Measurements from ENCODE around the gene RIC1. TPM values are rescaled to one million over a fixed set of nuclear protein-coding genes. Genes with fewer than 3 reads are reported as not detected.

Gene RIC1
- total RNA-seq, 2 donors from 2014 or later, result 44.5 to 49.4 TPM

- Histone ChIP-seq H3K9me3 (no peaks in the 10 kb centered on the region), H3K27me3 (replicated peaks; ENCODE audit: insufficient read depth) (no peaks in the 10 kb centered on the region), H3K4me1 (ENCODE audit: control insufficient read depth in 1 of 2, low read depth in 2 of 2) (no peaks in the 10 kb centered on the region), H3K4me3 (no peak overlapping the region), H3K36me3 (peaks cover 25% of the 10 kb centered on the region), H3K27ac (no peak overlapping the region)
- no peak for TF ChIP-seq CTCF (IDR thresholded peaks at IDR 0.05)
- DNase-seq (ENCODE audit: low spot score) (no peak), ATAC-seq (ENCODE audit: insufficient number of reproducible peaks, low FRiP score, low read depth) (no peak)
These were observed 131.4 kb downstream of the RIC1 start for GRCh38 chr9:5760338-5760737.

GRCh38 chr9:5762421-5762820, 133.5 kb downstream of the RIC1 start:
- DNase-seq (ENCODE audit: low spot score), result no peak
- ATAC-seq (ENCODE audit: insufficient number of reproducible peaks, low FRiP score, low read depth), result no peak
- no peak for TF ChIP-seq CTCF (IDR thresholded peaks at IDR 0.05)
- Histone ChIP-seq H3K9me3 (no peaks in the 10 kb centered on the region), H3K36me3 (peaks cover 36% of the 10 kb centered on the region), H3K27ac (no peak overlapping the region), H3K4me1 (ENCODE audit: control insufficient read depth in 1 of 2, low read depth in 2 of 2) (no peaks in the 10 kb centered on the region), H3K4me3 (no peak overlapping the region), H3K27me3 (replicated peaks; ENCODE audit: insufficient read depth) (no peaks in the 10 kb centered on the region)

DNA sequence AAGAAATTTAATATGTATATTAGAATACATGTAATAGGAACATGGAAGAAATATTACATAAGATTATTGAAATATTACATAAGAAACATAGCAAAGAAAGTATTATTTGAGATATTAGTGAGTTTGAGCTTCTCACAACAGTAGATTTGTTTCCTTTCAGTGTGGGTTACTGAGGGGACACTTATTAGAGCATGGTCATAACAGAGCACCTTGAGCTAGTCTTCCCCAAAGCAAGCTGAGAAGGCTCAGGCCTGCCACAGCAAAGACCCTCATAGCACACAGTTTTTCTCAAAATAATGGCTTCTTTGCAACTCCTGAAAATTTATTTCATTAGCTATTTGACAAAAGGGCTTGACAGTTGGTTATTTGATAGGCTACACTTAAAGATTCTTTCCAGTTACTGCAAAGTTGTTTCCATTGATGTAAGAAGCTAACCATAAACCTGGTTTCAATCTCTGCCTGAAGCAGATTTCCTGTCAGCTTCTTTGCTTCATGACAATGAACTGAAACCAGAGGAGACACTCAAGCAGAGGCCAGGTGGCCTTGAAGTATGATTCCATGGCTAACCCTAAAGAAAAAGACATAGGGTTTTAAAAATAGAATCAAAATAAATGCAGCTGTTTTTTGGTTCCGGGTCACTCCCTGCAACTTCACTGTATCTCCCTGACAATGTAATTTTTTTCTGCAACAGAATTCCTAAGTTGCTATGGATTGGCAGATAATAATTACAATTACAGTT, 135.4 kb downstream of the RIC1 start:
- no peak for DNase-seq (ENCODE audit: low spot score)
- H3K27me3 ChIP-seq (replicated peaks; ENCODE audit: insufficient read depth), result no peaks in the 10 kb centered on the region
- H3K27ac ChIP-seq, result no peak overlapping the region
- peaks cover 44% of the 10 kb centered on the region for H3K36me3 ChIP-seq
- no peaks in the 10 kb centered on the region for H3K4me1 ChIP-seq (ENCODE audit: control insufficient read depth in 1 of 2, low read depth in 2 of 2)
- no peak overlapping the region for H3K4me3 ChIP-seq
- H3K9me3 ChIP-seq, result no peaks in the 10 kb centered on the region
- ATAC-seq (ENCODE audit: insufficient number of reproducible peaks, low FRiP score, low read depth), result no peak
- TF ChIP-seq CTCF (IDR thresholded peaks at IDR 0.05), result no peak

DNA sequence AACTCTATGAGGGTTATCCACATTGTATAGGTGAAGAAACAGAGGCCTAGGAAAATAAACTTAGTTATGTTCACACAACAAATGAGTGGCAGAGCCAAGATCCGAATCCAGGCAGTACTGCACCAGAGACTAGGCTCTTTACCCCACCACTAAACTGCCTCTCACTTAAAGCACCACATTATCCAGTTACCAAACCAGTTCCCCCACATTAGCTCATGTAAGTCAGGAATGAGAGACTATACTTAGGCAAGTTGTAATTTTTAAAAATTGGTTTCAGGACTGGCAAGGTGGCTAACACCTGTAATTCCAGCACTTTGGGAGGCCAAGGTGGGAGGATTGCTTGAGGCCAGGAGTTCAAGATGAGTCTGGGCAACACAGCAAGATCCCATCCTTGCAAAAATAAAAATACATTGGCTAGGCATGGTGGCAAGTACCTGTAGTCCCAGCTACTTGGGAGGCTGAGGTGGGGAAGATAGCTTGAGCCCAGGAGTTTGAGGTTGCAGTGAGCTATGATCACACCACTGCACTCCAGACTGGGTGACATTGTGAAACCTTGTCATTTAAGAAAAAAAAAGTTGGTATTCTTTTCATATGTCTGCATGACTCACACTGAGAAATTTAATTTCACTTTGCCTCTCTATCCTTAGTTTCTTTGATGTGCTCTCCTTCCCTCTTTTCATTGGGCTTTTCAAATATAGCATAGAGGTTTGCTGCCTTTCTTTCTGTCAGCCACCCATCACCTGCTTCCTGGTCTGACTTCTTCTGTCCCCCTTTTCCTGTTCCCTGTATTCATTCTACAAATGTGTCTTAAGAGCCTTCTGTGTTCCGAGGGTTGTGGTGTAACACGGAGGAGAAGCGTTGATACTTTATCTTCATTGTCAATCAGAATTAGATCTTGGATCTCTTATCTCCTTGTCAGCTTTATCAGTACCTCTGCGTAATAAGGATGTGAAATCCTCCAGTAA, 139.3 kb downstream of the RIC1 start:
- Histone ChIP-seq H3K9me3 (no peaks in the 10 kb centered on the region), H3K4me1 (ENCODE audit: control insufficient read depth in 1 of 2, low read depth in 2 of 2) (no peaks in the 10 kb centered on the region), H3K27me3 (replicated peaks; ENCODE audit: insufficient read depth) (no peaks in the 10 kb centered on the region), H3K27ac (no peak overlapping the region), H3K4me3 (no peak overlapping the region), H3K36me3 (peaks cover 51% of the 10 kb centered on the region)
- DNase-seq (ENCODE audit: low spot score) (no peak), ATAC-seq (ENCODE audit: insufficient number of reproducible peaks, low FRiP score, low read depth) (no peak)
- TF ChIP-seq CTCF (IDR thresholded peaks at IDR 0.05), result no peak

DNA sequence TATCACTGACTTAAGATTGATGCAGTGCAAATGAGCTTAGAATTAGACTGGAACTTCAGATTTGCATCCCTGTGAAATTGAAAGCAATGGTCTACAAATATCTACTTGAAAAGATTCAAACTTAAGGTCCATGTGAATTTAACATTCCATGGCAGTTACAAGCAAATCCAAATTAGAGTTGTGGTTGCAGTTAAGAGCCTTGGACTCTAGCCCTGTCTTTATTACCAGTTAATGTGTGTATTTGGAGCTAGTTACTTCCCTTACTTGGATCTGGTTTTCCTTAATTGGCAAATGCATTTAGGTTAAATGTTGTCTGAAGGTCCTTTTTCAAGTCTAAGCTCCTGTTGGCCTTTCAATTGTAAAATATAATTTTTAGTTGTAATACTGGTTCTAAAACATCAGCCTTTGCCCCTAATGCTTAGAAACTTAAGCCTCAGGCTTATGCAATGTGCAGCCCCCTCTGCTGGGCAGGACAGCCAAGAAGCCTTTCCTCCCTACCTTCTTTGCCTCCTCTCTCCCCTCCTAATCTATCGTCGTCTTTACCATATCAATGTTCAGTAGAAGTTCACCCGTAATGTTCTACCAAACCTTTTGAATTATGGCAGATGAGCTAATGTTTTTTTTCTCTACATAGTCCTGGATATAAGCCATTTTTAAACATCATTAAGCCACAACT, 144.6 kb downstream of the RIC1 start:
- TF ChIP-seq CTCF (IDR thresholded peaks at IDR 0.05), result no peak
- Histone ChIP-seq H3K27ac (no peak overlapping the region), H3K36me3 (peaks cover 50% of the 10 kb centered on the region), H3K4me3 (no peak overlapping the region), H3K27me3 (replicated peaks; ENCODE audit: insufficient read depth) (no peaks in the 10 kb centered on the region), H3K4me1 (ENCODE audit: control insufficient read depth in 1 of 2, low read depth in 2 of 2) (no peaks in the 10 kb centered on the region), H3K9me3 (no peaks in the 10 kb centered on the region)
- DNase-seq (ENCODE audit: low spot score) (no peak), ATAC-seq (ENCODE audit: insufficient number of reproducible peaks, low FRiP score, low read depth) (no peak)

All from thoracic aorta (tissue), 2 donors.